ENCODE measurements around the gene ABI2.
"Not testable (repeated sequence)": the region's sequence is repeated elsewhere in the genome, so short reads cannot be mapped to it uniquely, and the experiment has no call there.

DNA sequence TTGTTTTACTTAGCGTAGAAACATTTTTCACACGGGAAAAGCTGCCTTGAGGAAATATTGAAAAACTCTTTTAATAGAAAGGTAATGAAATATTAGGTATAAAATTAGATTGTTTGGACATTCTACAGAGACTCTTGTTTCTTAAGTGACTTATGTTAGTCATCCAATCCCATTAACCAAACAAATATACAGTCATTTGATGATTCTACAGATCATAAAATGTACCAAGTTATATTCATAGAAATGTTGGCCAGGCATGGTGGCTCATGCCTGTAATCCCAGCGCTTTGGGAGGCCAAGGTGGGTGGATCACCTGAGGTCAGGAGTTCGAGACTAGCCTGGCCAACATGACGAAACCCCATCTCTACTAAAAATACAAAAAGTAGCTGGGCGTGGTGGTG is 60.0 kb downstream of the ABI2 start:
- TF ChIP-seq, protein P1, sequence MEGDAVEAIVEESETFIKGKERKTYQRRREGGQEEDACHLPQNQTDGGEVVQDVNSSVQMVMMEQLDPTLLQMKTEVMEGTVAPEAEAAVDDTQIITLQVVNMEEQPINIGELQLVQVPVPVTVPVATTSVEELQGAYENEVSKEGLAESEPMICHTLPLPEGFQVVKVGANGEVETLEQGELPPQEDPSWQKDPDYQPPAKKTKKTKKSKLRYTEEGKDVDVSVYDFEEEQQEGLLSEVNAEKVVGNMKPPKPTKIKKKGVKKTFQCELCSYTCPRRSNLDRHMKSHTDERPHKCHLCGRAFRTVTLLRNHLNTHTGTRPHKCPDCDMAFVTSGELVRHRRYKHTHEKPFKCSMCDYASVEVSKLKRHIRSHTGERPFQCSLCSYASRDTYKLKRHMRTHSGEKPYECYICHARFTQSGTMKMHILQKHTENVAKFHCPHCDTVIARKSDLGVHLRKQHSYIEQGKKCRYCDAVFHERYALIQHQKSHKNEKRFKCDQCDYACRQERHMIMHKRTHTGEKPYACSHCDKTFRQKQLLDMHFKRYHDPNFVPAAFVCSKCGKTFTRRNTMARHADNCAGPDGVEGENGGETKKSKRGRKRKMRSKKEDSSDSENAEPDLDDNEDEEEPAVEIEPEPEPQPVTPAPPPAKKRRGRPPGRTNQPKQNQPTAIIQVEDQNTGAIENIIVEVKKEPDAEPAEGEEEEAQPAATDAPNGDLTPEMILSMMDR (IDR thresholded peaks at IDR 0.05; ENCODE audit: poor library complexity) = not testable (repeated sequence)
- TF ChIP-seq EZH2 (IDR thresholded peaks at IDR 0.05; ENCODE audit: borderline replicate concordance); EZH2phosphoT487 (IDR thresholded peaks at IDR 0.05; ENCODE audit: low read depth, severe bottlenecking, unreplicated experiment): not testable (repeated sequence)

Data from hepatocyte (in vitro differentiated cells).